Nephron progenitor cell (in vitro differentiated cells): ENCODE data around the gene CHD6.

Experiments
- DNase-seq: peaks from one replicate; pipeline ENCODE4 v3.0.0; 2021
- H3K27ac Mint-ChIP-seq: 2 replicates; pipeline ENCODE4 v1.8.0; 2021; ENCODE audit warnings: mild to moderate bottlenecking, moderate library complexity, mixed read lengths
- H3K27me3 Mint-ChIP-seq: 2 replicates; pipeline ENCODE4 v1.8.0; 2021; ENCODE audit warnings: mild to moderate bottlenecking, low read depth, mixed read lengths; ENCODE audit not compliant: poor library complexity
- H3K36me3 Mint-ChIP-seq: 2 replicates; pipeline ENCODE4 v1.8.0; 2021; ENCODE audit warnings: low read depth, mixed read lengths
- H3K4me1 Mint-ChIP-seq: 2 replicates; pipeline ENCODE4 v1.8.0; 2021; ENCODE audit warnings: mixed read lengths
- H3K4me3 Mint-ChIP-seq: 2 replicates; pipeline ENCODE4 v1.8.0; 2021; ENCODE audit warnings: mild to moderate bottlenecking, moderate library complexity, mixed read lengths
- H3K9me3 Mint-ChIP-seq: 2 replicates; pipeline ENCODE4 v1.8.0; 2021; ENCODE audit warnings: mild to moderate bottlenecking, moderate library complexity, mixed read lengths
- TF ChIP-seq, protein P1 (sequence below): fragments of 200-600 bp; sonication (generic); IDR thresholded peaks from 2 replicates; pipeline ENCODE4 v1.5.0; 2021; ENCODE audit warnings: antibody characterized with exemption

The CHD6 gene

DNA sequence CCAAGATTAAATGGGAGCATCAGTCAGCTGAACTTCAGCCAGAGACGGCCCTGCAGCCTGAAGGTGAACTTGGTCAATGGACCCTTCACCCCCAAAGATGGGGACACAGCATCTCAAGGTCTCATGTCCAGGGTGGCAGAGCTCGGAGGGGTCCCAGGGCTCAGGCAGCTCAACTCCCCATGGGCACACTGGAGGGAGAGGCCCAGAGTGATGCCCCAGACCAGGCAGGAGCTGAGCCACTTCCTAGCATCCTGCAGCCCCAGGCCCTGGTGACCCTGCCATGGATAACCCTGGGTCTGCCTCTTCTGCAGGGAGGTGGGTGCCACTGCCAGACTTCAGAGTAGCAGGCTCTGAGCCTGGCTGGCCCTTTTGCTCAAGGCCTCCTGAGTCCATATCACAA lies 224.1 kb downstream of the CHD6 start:
- Mint-ChIP-seq H3K4me1 (peaks cover 36% of the 10 kb centered on the region), H3K4me3 (no peak overlapping the region), H3K27me3 (peaks cover 11% of the 10 kb centered on the region), H3K36me3 (no peaks in the 10 kb centered on the region), H3K27ac (no peak overlapping the region), H3K9me3 (no peaks in the 10 kb centered on the region)
- TF ChIP-seq, protein P1, sequence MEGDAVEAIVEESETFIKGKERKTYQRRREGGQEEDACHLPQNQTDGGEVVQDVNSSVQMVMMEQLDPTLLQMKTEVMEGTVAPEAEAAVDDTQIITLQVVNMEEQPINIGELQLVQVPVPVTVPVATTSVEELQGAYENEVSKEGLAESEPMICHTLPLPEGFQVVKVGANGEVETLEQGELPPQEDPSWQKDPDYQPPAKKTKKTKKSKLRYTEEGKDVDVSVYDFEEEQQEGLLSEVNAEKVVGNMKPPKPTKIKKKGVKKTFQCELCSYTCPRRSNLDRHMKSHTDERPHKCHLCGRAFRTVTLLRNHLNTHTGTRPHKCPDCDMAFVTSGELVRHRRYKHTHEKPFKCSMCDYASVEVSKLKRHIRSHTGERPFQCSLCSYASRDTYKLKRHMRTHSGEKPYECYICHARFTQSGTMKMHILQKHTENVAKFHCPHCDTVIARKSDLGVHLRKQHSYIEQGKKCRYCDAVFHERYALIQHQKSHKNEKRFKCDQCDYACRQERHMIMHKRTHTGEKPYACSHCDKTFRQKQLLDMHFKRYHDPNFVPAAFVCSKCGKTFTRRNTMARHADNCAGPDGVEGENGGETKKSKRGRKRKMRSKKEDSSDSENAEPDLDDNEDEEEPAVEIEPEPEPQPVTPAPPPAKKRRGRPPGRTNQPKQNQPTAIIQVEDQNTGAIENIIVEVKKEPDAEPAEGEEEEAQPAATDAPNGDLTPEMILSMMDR, result no peak
- DNase-seq, result no peak

DNA sequence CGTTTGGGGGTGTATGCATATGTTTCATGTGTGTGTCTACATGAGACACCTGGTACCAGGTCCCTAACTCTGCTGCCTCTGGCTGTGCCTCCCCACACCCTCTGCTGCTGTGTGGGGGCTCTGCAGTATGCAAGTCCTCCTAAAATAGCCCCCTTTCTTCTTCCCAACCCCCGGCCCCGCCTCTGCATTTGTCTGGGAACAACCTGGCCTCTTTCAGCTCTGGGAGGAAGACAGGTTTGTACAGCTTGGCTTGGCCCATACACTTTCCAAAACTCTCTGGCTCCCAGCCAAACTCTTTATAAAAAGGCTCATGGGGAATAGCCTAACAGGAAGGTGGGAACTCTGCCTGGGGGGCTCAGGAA lies 224.5 kb downstream of the CHD6 start:
- H3K4me1 Mint-ChIP-seq, result peaks cover 36% of the 10 kb centered on the region
- peaks cover 11% of the 10 kb centered on the region for H3K27me3 Mint-ChIP-seq
- DNase-seq, result no peak
- no peaks in the 10 kb centered on the region for H3K9me3 Mint-ChIP-seq
- H3K36me3 Mint-ChIP-seq, result no peaks in the 10 kb centered on the region
- no peak overlapping the region for H3K4me3 Mint-ChIP-seq
- H3K27ac Mint-ChIP-seq, result no peak overlapping the region
- TF ChIP-seq, protein P1, result no peak

DNA sequence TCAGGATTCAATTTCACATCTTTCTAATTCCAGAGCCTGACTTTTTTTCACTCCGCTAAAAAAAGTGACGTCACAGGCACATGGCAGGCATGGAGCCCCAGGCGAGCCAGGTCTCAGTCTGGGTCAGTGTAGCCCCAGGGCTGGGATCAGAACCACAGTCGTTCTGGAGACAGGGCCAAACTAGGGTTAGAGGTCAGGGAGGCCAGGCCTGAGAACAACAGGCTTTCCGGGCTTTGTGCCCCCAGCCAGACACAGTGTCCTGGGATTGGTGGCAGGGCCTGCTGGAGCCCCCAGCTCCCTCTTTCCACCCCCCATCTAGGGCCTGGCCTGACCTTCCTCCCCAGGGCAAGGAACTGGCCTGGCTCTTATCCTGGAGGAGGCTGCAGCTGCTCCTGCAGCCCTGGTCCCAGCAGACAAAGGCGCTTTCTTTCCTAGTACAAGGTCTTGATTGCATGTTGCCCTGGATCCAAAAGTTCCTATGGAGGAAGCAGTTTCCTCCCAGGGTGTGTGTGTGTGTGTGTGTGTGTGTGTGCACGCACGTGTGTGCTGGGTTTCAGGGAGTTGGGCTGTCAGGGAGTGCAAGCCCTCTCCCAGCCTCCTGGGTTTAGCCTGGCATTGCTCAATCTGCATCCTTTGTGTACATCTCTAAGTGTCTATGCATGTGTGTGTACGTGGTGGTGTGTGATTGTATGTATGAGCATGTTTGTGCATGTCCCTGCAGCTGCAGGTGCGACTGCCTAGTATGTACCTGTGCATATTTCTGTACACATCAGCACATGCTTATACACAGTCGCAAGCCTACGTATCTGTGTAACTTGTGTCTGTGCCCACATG lies 225.1 kb downstream of the CHD6 start:
- no peak overlapping the region for H3K27ac Mint-ChIP-seq
- peaks cover 33% of the 10 kb centered on the region for H3K4me1 Mint-ChIP-seq

DNA sequence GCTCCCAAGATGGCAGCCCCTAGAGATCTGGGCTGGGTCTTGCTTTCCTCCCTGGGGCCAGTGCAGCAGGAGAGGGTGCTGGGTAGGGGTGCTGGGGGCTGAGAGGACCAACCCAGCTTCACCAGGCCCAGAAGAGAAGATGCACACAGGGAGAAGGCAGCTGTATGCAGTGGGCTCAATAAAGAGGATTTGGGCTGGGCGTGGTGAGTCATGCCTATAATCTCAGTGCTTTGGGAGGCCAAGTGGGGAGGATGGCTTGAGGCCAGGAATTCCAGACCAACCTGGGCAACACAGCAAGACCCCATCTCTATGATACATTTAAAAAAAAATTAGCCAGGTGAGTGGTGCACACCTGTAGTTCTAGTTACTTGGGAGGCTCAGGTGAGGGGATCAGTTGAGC lies 225.9 kb downstream of the CHD6 start:
- no peaks in the 10 kb centered on the region for H3K9me3 Mint-ChIP-seq
- peaks cover 11% of the 10 kb centered on the region for H3K27me3 Mint-ChIP-seq
- peak overlapping the region; percentile 52 for H3K27ac Mint-ChIP-seq
- DNase-seq, result no peak
- H3K36me3 Mint-ChIP-seq, result no peaks in the 10 kb centered on the region
- no peak overlapping the region for H3K4me3 Mint-ChIP-seq
- H3K4me1 Mint-ChIP-seq, result peaks cover 37% of the 10 kb centered on the region
- TF ChIP-seq, protein P1, result no peak

More for the DNA sequence above, 225.1 kb downstream of the CHD6 start:
- DNase-seq, result no peak
- Mint-ChIP-seq H3K27me3 (peaks cover 11% of the 10 kb centered on the region), H3K9me3 (no peaks in the 10 kb centered on the region), H3K4me3 (no peak overlapping the region), H3K36me3 (no peaks in the 10 kb centered on the region)
- TF ChIP-seq, protein P1, result no peak

DNA sequence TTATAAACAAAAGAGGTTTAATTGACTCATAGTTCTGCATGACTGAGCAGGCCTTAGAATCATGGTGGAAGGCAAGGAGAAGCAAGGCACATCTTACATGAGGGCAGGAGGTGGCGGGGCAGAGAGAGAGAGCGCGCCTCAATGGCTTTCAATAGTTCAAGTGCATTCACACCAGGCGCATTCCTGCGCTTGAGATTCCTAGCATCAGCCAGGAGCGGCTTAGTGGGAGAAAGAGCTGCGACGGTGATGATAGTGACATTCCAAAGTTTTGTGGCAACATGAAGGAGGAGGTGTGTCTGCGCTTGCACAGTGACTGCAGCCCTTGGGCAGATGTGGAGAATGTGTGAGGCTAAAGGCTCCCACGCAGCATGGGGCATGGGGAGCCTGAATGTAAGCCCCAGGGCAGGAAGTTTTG lies 226.6 kb downstream of the CHD6 start:
- no peaks in the 10 kb centered on the region for H3K9me3 Mint-ChIP-seq
- H3K27ac Mint-ChIP-seq, result peak overlapping the region; percentile 52
- H3K4me3 Mint-ChIP-seq, result no peak overlapping the region
- TF ChIP-seq, protein P1, result no peak
- H3K36me3 Mint-ChIP-seq, result no peaks in the 10 kb centered on the region
- H3K4me1 Mint-ChIP-seq, result peaks cover 43% of the 10 kb centered on the region
- peaks cover 11% of the 10 kb centered on the region for H3K27me3 Mint-ChIP-seq
- no peak for DNase-seq

DNA sequence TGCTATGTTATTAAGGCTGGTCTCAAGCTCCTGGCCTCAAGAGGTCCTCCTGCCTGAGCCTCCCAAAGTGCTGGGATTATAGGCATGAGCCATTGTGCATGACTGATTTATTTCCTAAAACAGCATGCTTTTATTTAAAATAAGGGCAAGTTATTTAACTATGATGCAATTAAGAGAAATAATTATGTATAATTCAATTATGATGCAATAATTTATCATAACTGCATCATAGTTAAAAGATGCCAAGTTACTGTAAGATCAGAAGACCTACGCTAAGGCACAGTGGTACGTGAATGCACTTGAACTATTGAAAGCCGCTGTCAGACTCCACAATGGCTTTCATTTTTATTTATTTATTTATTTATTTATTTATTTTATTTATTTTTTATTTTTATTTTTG lies 227.3 kb downstream of the CHD6 start:
- H3K9me3 Mint-ChIP-seq, result no peaks in the 10 kb centered on the region
- no peak overlapping the region for H3K27ac Mint-ChIP-seq
- DNase-seq, result no peak
- H3K4me3 Mint-ChIP-seq, result no peak overlapping the region
- TF ChIP-seq, protein P1, result no peak
- H3K4me1 Mint-ChIP-seq, result peaks cover 43% of the 10 kb centered on the region
- H3K27me3 Mint-ChIP-seq, result peaks cover 14% of the 10 kb centered on the region
- no peaks in the 10 kb centered on the region for H3K36me3 Mint-ChIP-seq
